Upper lobe of right lung (tissue), 1 donor: Measurements from ENCODE around the gene PDXDC1. TPM values are rescaled to one million over a fixed set of nuclear protein-coding genes. Genes with fewer than 3 reads are reported as not detected.
"Not testable (repeated sequence)": the region's sequence is repeated elsewhere in the genome, so short reads cannot be mapped to it uniquely, and the experiment has no call there.

Experiments
- ATAC-seq: fragments of 200-7000 bp; cut with Tn5 transposase; one replicate; pipeline ENCODE4 v1.9.1; 2020; ENCODE audit warnings: mild to moderate bottlenecking, moderate library complexity
- DNase-seq: peaks from one replicate; pipeline ENCODE4 v3.0.0-alpha.2; 2020
- H3K27ac ChIP-seq: fragments of 200-600 bp; one replicate; pipeline ENCODE4 v1.8.0; 2022
- H3K27me3 ChIP-seq: fragments of 200-600 bp; one replicate; pipeline ENCODE4 v1.8.0; 2022; ENCODE audit warnings: mild to moderate bottlenecking
- H3K36me3 ChIP-seq: fragments of 200-600 bp; one replicate; pipeline ENCODE4 v1.8.0; 2022
- H3K4me1 ChIP-seq: fragments of 200-600 bp; one replicate; pipeline ENCODE4 v1.8.0; 2022
- H3K4me3 ChIP-seq: fragments of 200-600 bp; one replicate; pipeline ENCODE4 v1.8.0; 2022; ENCODE audit warnings: mild to moderate bottlenecking
- H3K9me3 ChIP-seq: fragments of 200-600 bp; one replicate; pipeline ENCODE4 v1.8.0; 2022
- CTCF ChIP-seq: fragments of 200-600 bp; IDR thresholded peaks from one replicate; pipeline ENCODE4 v1.8.0; 2022; ENCODE audit warnings: antibody characterized with exemption
- intact Hi-C: fragments of 100-400 bp; cut with DNase I; formaldehyde crosslinking; loops from one replicate; pipeline ENCODE4 v1.11.0; 2022
- total RNA-seq: library from RNA; stranded (reverse); fragmentation: NEBNext Ultra II Directional; extraction: Animal tissue kit (Norgen Biotek cat#: 25700); gene quantifications from one replicate; pipeline ENCODE4 v1.2.1, GENCODE V29; 2021
- donor health status: DM: no; HTN: yes; CAD: no; lungs with severe emphysema.

Gene PDXDC1
- total RNA-seq, 1 donor from 2014 or later, result 100 TPM

GRCh38 chr16:15073101-15073500, 98.3 kb downstream of the PDXDC1 start:
- H3K4me1 ChIP-seq, result no peaks in the 10 kb centered on the region
- H3K36me3 ChIP-seq, result peaks cover 69% of the 10 kb centered on the region
- H3K9me3 ChIP-seq, result no peaks in the 10 kb centered on the region
- ATAC-seq, result no peak
- no peak overlapping the region for H3K4me3 ChIP-seq
- no peak overlapping the region for H3K27ac ChIP-seq
- no peak for DNase-seq
- TF ChIP-seq CTCF, result no peak
- intact Hi-C loops, result no loop called here
- H3K27me3 ChIP-seq, result no peaks in the 10 kb centered on the region

- H3K4me1 ChIP-seq, ATAC-seq, H3K4me3 ChIP-seq, H3K27me3 ChIP-seq, H3K27ac ChIP-seq, intact Hi-C loops, H3K9me3 ChIP-seq, DNase-seq: not testable (repeated sequence)
- H3K36me3 ChIP-seq, result peaks cover 62% of the 10 kb centered on the region
Observed at GRCh38 chr16:15076161-15076560, 101.3 kb downstream of the PDXDC1 start.

- intact Hi-C loops, H3K4me1 ChIP-seq, H3K4me3 ChIP-seq, H3K27me3 ChIP-seq, H3K27ac ChIP-seq, H3K9me3 ChIP-seq, ATAC-seq, DNase-seq: not testable (repeated sequence)
- peaks cover 70% of the 10 kb centered on the region for H3K36me3 ChIP-seq
Observed at GRCh38 chr16:15080883-15081282, 106.1 kb downstream of the PDXDC1 start.

GRCh38 chr16:15082788-15083187, 108.0 kb downstream of the PDXDC1 start:
- H3K27ac ChIP-seq, H3K4me1 ChIP-seq, DNase-seq, H3K4me3 ChIP-seq, ATAC-seq, intact Hi-C loops, H3K9me3 ChIP-seq, H3K27me3 ChIP-seq: not testable (repeated sequence)
- peaks cover 65% of the 10 kb centered on the region for H3K36me3 ChIP-seq

- DNase-seq, intact Hi-C loops: not testable (repeated sequence)
Observed at GRCh38 chr16:15090663-15091269, 115.9 kb downstream of the PDXDC1 start.

GRCh38 chr16:15093571-15093954, 118.7 kb downstream of the PDXDC1 start:
- not testable (repeated sequence) for ATAC-seq

More at GRCh38 chr16:15090663-15091269, 115.9 kb downstream of the PDXDC1 start:
- H3K27ac ChIP-seq, H3K4me3 ChIP-seq, H3K9me3 ChIP-seq, ATAC-seq, H3K27me3 ChIP-seq: not testable (repeated sequence)
- H3K36me3 ChIP-seq, result peaks cover 38% of the 10 kb centered on the region
- H3K4me1 ChIP-seq, result peaks cover 12% of the 10 kb centered on the region

GRCh38 chr16:15093955-15094827, 119.4 kb downstream of the PDXDC1 start, which contains the start of gene RRN3:
Gene RRN3 (minus strand): TSS chr16:15094272. CDS start chr16:15094233, 39 bp downstream.
- H3K27me3 ChIP-seq, H3K9me3 ChIP-seq, intact Hi-C loops: not testable (repeated sequence)
- Histone ChIP-seq H3K27ac (peak within 1 kb of the TSS; percentile 90), H3K4me3 (peak within 1 kb of the TSS; percentile 74), H3K4me1 (peaks cover 12% of the 10 kb centered on the region), H3K36me3 (peaks cover 19% of the 10 kb centered on the region)
- peak; percentile 100 for ATAC-seq
- DNase-seq, result peak; percentile 97

More at GRCh38 chr16:15093571-15093954, 118.7 kb downstream of the PDXDC1 start:
- Histone ChIP-seq H3K4me3 (peak overlapping the region; percentile 74), H3K4me1 (peaks cover 12% of the 10 kb centered on the region), H3K36me3 (peaks cover 23% of the 10 kb centered on the region), H3K27ac (peak overlapping the region; percentile 90)
- H3K27me3 ChIP-seq, H3K9me3 ChIP-seq, intact Hi-C loops, DNase-seq: not testable (repeated sequence)

- H3K27ac ChIP-seq, DNase-seq, ATAC-seq, intact Hi-C loops, H3K4me3 ChIP-seq, H3K9me3 ChIP-seq, H3K36me3 ChIP-seq, H3K27me3 ChIP-seq: not testable (repeated sequence)
- peaks cover 12% of the 10 kb centered on the region for H3K4me1 ChIP-seq
Observed at GRCh38 chr16:15096583-15096972, 121.8 kb downstream of the PDXDC1 start.

- H3K36me3 ChIP-seq, H3K27ac ChIP-seq, H3K27me3 ChIP-seq, intact Hi-C loops, H3K9me3 ChIP-seq, DNase-seq, ATAC-seq, H3K4me1 ChIP-seq, H3K4me3 ChIP-seq: not testable (repeated sequence)
Observed at GRCh38 chr16:15099366-15099909, 124.6 kb downstream of the PDXDC1 start.

GRCh38 chr16:15100372-15100987, 125.7 kb downstream of the PDXDC1 start:
- DNase-seq, H3K4me3 ChIP-seq, H3K9me3 ChIP-seq, H3K36me3 ChIP-seq, intact Hi-C loops, H3K4me1 ChIP-seq, ATAC-seq, H3K27me3 ChIP-seq, H3K27ac ChIP-seq: not testable (repeated sequence)

- peak; percentile 40 for DNase-seq
- H3K9me3 ChIP-seq, ATAC-seq, H3K27ac ChIP-seq, H3K36me3 ChIP-seq, H3K27me3 ChIP-seq, H3K4me1 ChIP-seq, intact Hi-C loops, H3K4me3 ChIP-seq: not testable (repeated sequence)
Observed at GRCh38 chr16:15127641-15128425, 153.0 kb downstream of the PDXDC1 start.
